Neuronal stem cell (in vitro differentiated cells): ENCODE results near the gene TCERG1.

Source experiments
- DNase-seq: peaks from one replicate; pipeline ENCODE4 v3.0.0-alpha.2; 2013; ENCODE audit warnings: low spot score
- H2AFZ ChIP-seq: one replicate; pipeline ENCODE4 v1.6.1; 2013; ENCODE audit warnings: mild to moderate bottlenecking, low read length, inconsistent platforms
- H2AK5ac ChIP-seq: 2 replicates; pipeline ENCODE4 v1.6.1; 2013; ENCODE audit warnings: low read depth, mild to moderate bottlenecking, inconsistent platforms, low read length, moderate library complexity, mixed read lengths
- H2BK120ac ChIP-seq: 2 replicates; pipeline ENCODE4 v1.6.1; 2013; ENCODE audit warnings: low read depth, mild to moderate bottlenecking, inconsistent platforms, low read length, moderate library complexity, mixed read lengths
- H2BK12ac ChIP-seq: one replicate; pipeline ENCODE4 v1.6.1; 2013; ENCODE audit warnings: low read length, inconsistent platforms
- H2BK15ac ChIP-seq: 2 replicates; pipeline ENCODE4 v1.6.1; 2013; ENCODE audit warnings: mild to moderate bottlenecking, low read length, inconsistent platforms, mixed read lengths
- H2BK5ac ChIP-seq: one replicate; pipeline ENCODE4 v1.6.1; 2013; ENCODE audit warnings: inconsistent platforms, mild to moderate bottlenecking, low read length, moderate library complexity
- H3K14ac ChIP-seq: one replicate; pipeline ENCODE4 v1.6.1; 2013; ENCODE audit warnings: low read length, inconsistent platforms
- H3K18ac ChIP-seq: 2 replicates; pipeline ENCODE4 v1.6.1; 2013; ENCODE audit warnings: low read length, inconsistent platforms
- H3K23ac ChIP-seq: 2 replicates; pipeline ENCODE4 v1.6.1; 2013; ENCODE audit warnings: low read depth, mild to moderate bottlenecking, mixed read lengths, low read length, inconsistent platforms; ENCODE audit not compliant: poor library complexity
- H3K27ac ChIP-seq: replicated peaks from 3 replicates; pipeline ENCODE4 v1.5.1; 2013; ENCODE audit warnings: low read length, inconsistent platforms
- H3K27me3 ChIP-seq, 3 experiments: 2 replicates each; pipeline ENCODE4 v1.6.1; 2013; ENCODE audit warnings: low read length in 3 of 3, mild to moderate bottlenecking in 2 of 3, inconsistent platforms in 1 of 3, low read depth in 1 of 3, mixed read lengths in 1 of 3, moderate library complexity in 1 of 3; ENCODE audit not compliant: control insufficient read depth in 3 of 3, insufficient read depth in 3 of 3
- H3K36me3 ChIP-seq, 2 donors: replicated peaks in 1 of 2; 2 replicates each; pipeline ENCODE4 v1.6.1; 2013; ENCODE audit warnings: low read length in 2 of 2; ENCODE audit not compliant: control insufficient read depth in 2 of 2, insufficient read depth in 2 of 2
- H3K4ac ChIP-seq: 2 replicates; pipeline ENCODE4 v1.6.1; 2013; ENCODE audit warnings: inconsistent platforms, mild to moderate bottlenecking, low read length, moderate library complexity
- H3K4me1 ChIP-seq, 2 donors: 1 replicate in 1 of 2; 2 replicates in 1 of 2; pipeline ENCODE4 v1.6.1; 2013; ENCODE audit warnings: low read length in 2 of 2, low read depth in 1 of 2; ENCODE audit not compliant: control insufficient read depth in 2 of 2, insufficient read depth in 1 of 2
- H3K4me2 ChIP-seq: one replicate; pipeline ENCODE4 v1.6.1; 2013; ENCODE audit warnings: mild to moderate bottlenecking, low read length, inconsistent platforms; ENCODE audit not compliant: insufficient read depth, poor library complexity, severe bottlenecking
- H3K4me3 ChIP-seq, 2 donors: 2 replicates each; pipeline ENCODE4 v1.5.1; 2013; ENCODE audit warnings: low read length in 2 of 2, mild to moderate bottlenecking in 2 of 2, inconsistent platforms in 1 of 2, moderate library complexity in 1 of 2
- H3K79me1 ChIP-seq: one replicate; pipeline ENCODE4 v1.6.1; 2013; ENCODE audit warnings: low read depth, mild to moderate bottlenecking, inconsistent platforms, low read length, moderate library complexity
- H3K9ac ChIP-seq: one replicate; pipeline ENCODE4 v1.6.1; 2013; ENCODE audit warnings: mild to moderate bottlenecking, low read depth, low read length, inconsistent platforms; ENCODE audit not compliant: poor library complexity
- H3K9me3 ChIP-seq, 2 donors: replicated peaks in 1 of 2; 2 replicates each; pipeline versions ENCODE3 to v1.6.1; 2013; ENCODE audit warnings: low read length in 2 of 2, mild to moderate bottlenecking in 2 of 2, inconsistent platforms in 1 of 2, low read depth in 1 of 2, mixed read lengths in 1 of 2, moderate library complexity in 1 of 2; ENCODE audit not compliant: control insufficient read depth in 2 of 2, insufficient read depth in 1 of 2
- H4K8ac ChIP-seq: one replicate; pipeline ENCODE4 v1.6.1; 2013; ENCODE audit warnings: low read depth, mild to moderate bottlenecking, inconsistent platforms, low read length, moderate library complexity
- H4K91ac ChIP-seq: one replicate; pipeline ENCODE4 v1.6.1; 2013; ENCODE audit warnings: low read length, low read depth, mild to moderate bottlenecking, inconsistent platforms; ENCODE audit not compliant: poor library complexity
- WGBS, 2 donors: extraction: QIAGEN DNeasy Blood & Tissue Kit; methylation state at CpG; one replicate each; pipeline ENCODE4 v1.1.7; 2013; ENCODE audit warnings: missing lambda C conversion rate in 2 of 2, mixed read lengths in 1 of 2; ENCODE audit not compliant: insufficient read length in 2 of 2, insufficient replicate concordance in 1 of 2; ENCODE audit errors: extremely low coverage in 2 of 2; 5-methylcytosine and 5-hydroxymethylcytosine counted together

The TCERG1 gene

DNA sequence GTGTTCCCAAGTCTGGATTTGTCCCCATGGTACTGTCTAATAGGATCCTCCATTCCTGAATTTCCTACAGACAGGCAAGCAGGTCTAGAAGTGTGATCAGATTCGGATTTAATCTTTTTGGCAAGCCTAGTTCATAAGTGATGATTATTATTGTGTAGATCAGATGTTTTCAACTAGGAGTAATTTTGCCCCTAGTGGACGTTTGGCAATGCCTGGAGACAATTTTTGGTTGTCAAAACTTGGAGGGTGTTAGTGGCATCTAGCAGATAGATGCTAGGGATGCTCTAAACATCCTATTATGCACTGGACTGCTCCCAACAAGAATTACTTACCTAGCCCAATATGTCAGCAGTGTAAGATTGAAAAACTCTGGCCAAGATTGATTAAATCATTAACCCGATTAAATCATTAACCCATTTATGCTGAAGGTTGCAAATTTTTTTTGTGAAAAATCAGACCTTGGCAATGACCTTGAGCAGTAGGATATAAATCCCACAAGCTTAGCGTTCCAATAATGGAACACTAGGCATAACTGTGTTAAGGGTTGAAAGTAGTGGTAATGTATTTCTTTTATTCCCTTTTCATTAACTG lies 28.2 kb downstream of the TCERG1 start:
- Histone ChIP-seq H3K9ac (no peak overlapping the region), H3K36me3 (peaks cover 20 to 98% of the 10 kb centered on the region in 2 donors)
- no peak for DNase-seq

DNA sequence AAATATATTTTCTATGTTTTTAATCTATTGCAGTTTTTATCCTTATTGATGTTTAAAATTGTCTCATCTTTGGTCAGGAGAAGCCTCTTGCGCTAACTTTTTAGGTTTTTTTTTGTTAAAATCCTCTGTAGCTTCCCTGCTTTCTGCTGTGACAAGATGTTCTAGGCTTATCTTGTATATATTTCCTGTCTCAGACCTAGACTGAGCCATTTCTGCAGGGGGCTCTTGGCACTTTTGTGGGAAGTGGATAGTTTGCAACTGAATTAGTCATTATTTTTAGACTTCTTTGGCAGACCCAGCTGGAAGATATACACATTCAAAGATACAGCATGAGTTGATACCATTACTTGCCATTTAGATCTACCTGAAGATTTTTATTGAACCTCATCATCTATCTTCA lies 28.8 kb downstream of the TCERG1 start:
- Histone ChIP-seq H3K4ac (no peak overlapping the region), H3K4me1 (no peaks in the 10 kb centered on the region), H4K91ac (no peak overlapping the region), H3K4me3 (no peak overlapping the region), H3K79me1 (no peaks in the 10 kb centered on the region), H3K9ac (no peak overlapping the region), H3K14ac (no peak overlapping the region), H3K4me2 (no peak overlapping the region), H3K9me3 (no peaks in the 10 kb centered on the region), H2BK12ac (no peak overlapping the region), H3K27ac (no peak overlapping the region), H4K8ac (no peak overlapping the region), H2BK5ac (no peak overlapping the region), H2AK5ac (no peak overlapping the region), H2BK15ac (no peak overlapping the region), H2AFZ (no peak overlapping the region), H3K23ac (no peak overlapping the region), H3K27me3 (no peaks in the 10 kb centered on the region), H2BK120ac (no peak overlapping the region), H3K36me3 (peaks cover 22 to 98% of the 10 kb centered on the region in 2 donors), H3K18ac (no peak overlapping the region)
- DNase-seq = no peak
- WGBS, 2 donors = no CpG with 5 or more reads among the region's 1 CpG

More for the DNA sequence above, 28.2 kb downstream of the TCERG1 start:
- no peak overlapping the region for H2BK12ac ChIP-seq
- H3K4me1 ChIP-seq = no peaks in the 10 kb centered on the region
- no peak overlapping the region for H3K4ac ChIP-seq
- H4K8ac ChIP-seq = no peak overlapping the region
- H4K91ac ChIP-seq = no peak overlapping the region
- H2AK5ac ChIP-seq = no peak overlapping the region
- H2BK5ac ChIP-seq = no peak overlapping the region
- WGBS, 2 donors = no CpG with 5 or more reads among the region's 4 CpGs
- H3K18ac ChIP-seq = no peak overlapping the region
- H3K27ac ChIP-seq = no peak overlapping the region
- H3K27me3 ChIP-seq = no peaks in the 10 kb centered on the region
- H3K9me3 ChIP-seq = no peaks in the 10 kb centered on the region
- no peak overlapping the region for H2AFZ ChIP-seq
- no peak overlapping the region for H2BK120ac ChIP-seq
- no peaks in the 10 kb centered on the region for H3K79me1 ChIP-seq
- H3K14ac ChIP-seq = no peak overlapping the region
- no peak overlapping the region for H3K23ac ChIP-seq
- H3K4me2 ChIP-seq = no peak overlapping the region
- H3K4me3 ChIP-seq = no peak overlapping the region
- H2BK15ac ChIP-seq = no peak overlapping the region

GRCh38 chr5:146482775-146483174 lies 35.6 kb downstream of the TCERG1 start:
- H3K9ac ChIP-seq = no peak overlapping the region
- H3K14ac ChIP-seq = no peak overlapping the region
- H3K36me3 ChIP-seq = peaks cover 6 to 100% of the 10 kb centered on the region in 2 donors

DNA sequence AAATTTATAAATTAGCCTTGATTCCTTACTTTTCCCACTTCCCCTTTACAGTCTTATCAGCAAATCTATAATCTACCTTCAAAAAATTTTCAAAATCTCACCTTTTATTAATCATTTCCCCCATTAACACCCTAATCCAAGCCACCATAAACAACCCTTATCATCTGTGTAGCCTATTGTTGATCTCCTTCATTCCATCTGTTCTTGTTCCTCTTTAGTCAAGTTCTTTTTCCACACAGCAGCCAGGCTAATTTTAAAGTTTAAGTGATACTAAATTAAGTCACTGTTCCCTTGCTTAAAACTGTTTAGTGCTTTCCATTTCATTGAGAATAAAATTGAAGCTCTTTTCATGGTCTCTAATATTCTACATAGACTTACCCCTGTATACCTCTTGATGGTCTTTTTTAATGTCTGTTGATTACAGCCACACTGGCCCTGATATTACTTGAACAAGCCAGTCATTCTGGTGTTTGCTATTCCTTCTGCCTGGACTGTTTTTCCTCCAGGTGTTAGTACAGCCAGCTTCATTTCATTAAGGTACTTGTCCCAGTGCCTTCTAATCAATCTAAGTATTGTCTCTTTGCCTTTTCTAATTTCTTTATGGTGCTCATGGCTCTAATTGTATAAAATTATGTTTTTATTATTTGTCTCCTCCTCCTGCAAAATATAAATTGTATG lies 37.7 kb downstream of the TCERG1 start:
- no peak overlapping the region for H3K4me2 ChIP-seq
- no peaks in the 10 kb centered on the region for H3K27me3 ChIP-seq
- H4K8ac ChIP-seq = no peak overlapping the region
- H3K4me3 ChIP-seq = no peak overlapping the region
- H3K14ac ChIP-seq = no peak overlapping the region
- peaks cover 0 to 2% of the 10 kb centered on the region in 2 donors for H3K9me3 ChIP-seq
- H4K91ac ChIP-seq = no peak overlapping the region
- no peak for DNase-seq
- no peak overlapping the region for H3K18ac ChIP-seq
- no peak overlapping the region for H3K9ac ChIP-seq
- H3K23ac ChIP-seq = no peak overlapping the region
- H2BK15ac ChIP-seq = no peak overlapping the region
- no peaks in the 10 kb centered on the region for H3K79me1 ChIP-seq
- no peak overlapping the region for H3K27ac ChIP-seq
- H3K4me1 ChIP-seq = no peaks in the 10 kb centered on the region
- H3K4ac ChIP-seq = no peak overlapping the region
- no peak overlapping the region for H2AK5ac ChIP-seq
- H2BK120ac ChIP-seq = no peak overlapping the region
- no peak overlapping the region for H2BK12ac ChIP-seq
- H2AFZ ChIP-seq = no peak overlapping the region
- no peak overlapping the region for H2BK5ac ChIP-seq
- H3K36me3 ChIP-seq = peaks cover 6 to 100% of the 10 kb centered on the region in 2 donors

More at GRCh38 chr5:146482775-146483174, 35.6 kb downstream of the TCERG1 start:
- H4K91ac ChIP-seq = no peak overlapping the region
- no peak overlapping the region for H2BK5ac ChIP-seq
- H2AK5ac ChIP-seq = no peak overlapping the region
- no peak overlapping the region for H3K4me3 ChIP-seq
- H2BK12ac ChIP-seq = no peak overlapping the region
- H3K27ac ChIP-seq = no peak overlapping the region
- WGBS, 2 donors = no CpG with 5 or more reads among the region's 2 CpGs
- H2AFZ ChIP-seq = no peak overlapping the region
- no peak overlapping the region for H3K4ac ChIP-seq
- H3K4me2 ChIP-seq = no peak overlapping the region
- no peaks in the 10 kb centered on the region for H3K4me1 ChIP-seq
- no peak overlapping the region for H3K18ac ChIP-seq
- no peak overlapping the region for H4K8ac ChIP-seq
- peaks cover 0 to 2% of the 10 kb centered on the region in 2 donors for H3K9me3 ChIP-seq
- no peak overlapping the region for H3K23ac ChIP-seq
- H2BK15ac ChIP-seq = no peak overlapping the region
- H3K79me1 ChIP-seq = no peaks in the 10 kb centered on the region
- DNase-seq = no peak
- no peaks in the 10 kb centered on the region for H3K27me3 ChIP-seq
- H2BK120ac ChIP-seq = no peak overlapping the region
